ENCODE results near the gene EREG. TPM values are rescaled to one million over a fixed set of nuclear protein-coding genes. Genes with fewer than 3 reads are reported as not detected.

Gene EREG
- total RNA-seq, 2 experiments from 2014 or later, result not detected

GRCh38 chr4:74323663-74324062 is 41.3 kb upstream of the EREG start:
- ChIA-PET POLR2A (no interaction called here), CTCF (ENCODE audit: unreplicated experiment) (no interaction called here)
- Histone ChIP-seq H3K36me3 (ENCODE audit: insufficient read depth, low read length) (no peaks in the 10 kb centered on the region), H3K9me2 (ENCODE audit: insufficient read depth, low read length) (no peaks in the 10 kb centered on the region), H3K27ac (ENCODE audit: low read depth, low read length, poor library complexity, severe bottlenecking) (no peak overlapping the region), H3K4me2 (ENCODE audit: low read length) (no peak overlapping the region), H3K4me3 (ENCODE audit: low read depth, low read length, poor library complexity, severe bottlenecking) (no peak overlapping the region), H2AFZ (ENCODE audit: low read length) (no peak overlapping the region), H3K79me2 (ENCODE audit: insufficient read depth, low read depth, low read length) (no peaks in the 10 kb centered on the region), H3K4me1 (ENCODE audit: insufficient read depth, low read length, poor library complexity, severe bottlenecking) (no peaks in the 10 kb centered on the region), H3K9me3 (ENCODE audit: low read length) (no peaks in the 10 kb centered on the region), H4K20me1 (ENCODE audit: insufficient read depth, low read length) (no peaks in the 10 kb centered on the region)
- no TSS peak for BruUV-seq (replicated peaks)
- TF ChIP-seq, protein P1, sequence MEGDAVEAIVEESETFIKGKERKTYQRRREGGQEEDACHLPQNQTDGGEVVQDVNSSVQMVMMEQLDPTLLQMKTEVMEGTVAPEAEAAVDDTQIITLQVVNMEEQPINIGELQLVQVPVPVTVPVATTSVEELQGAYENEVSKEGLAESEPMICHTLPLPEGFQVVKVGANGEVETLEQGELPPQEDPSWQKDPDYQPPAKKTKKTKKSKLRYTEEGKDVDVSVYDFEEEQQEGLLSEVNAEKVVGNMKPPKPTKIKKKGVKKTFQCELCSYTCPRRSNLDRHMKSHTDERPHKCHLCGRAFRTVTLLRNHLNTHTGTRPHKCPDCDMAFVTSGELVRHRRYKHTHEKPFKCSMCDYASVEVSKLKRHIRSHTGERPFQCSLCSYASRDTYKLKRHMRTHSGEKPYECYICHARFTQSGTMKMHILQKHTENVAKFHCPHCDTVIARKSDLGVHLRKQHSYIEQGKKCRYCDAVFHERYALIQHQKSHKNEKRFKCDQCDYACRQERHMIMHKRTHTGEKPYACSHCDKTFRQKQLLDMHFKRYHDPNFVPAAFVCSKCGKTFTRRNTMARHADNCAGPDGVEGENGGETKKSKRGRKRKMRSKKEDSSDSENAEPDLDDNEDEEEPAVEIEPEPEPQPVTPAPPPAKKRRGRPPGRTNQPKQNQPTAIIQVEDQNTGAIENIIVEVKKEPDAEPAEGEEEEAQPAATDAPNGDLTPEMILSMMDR (conservative IDR thresholded peaks at IDR 0.05; ENCODE audit: low read length), result no peak
- TF ChIP-seq EZH2phosphoT487 (IDR thresholded peaks at IDR 0.05; ENCODE audit: borderline replicate concordance, low read depth, low read length), result no peak
- intact Hi-C loops (cut with micrococcal nuclease; ENCODE audit: unreplicated experiment), result loop anchor here (5.0 kb wide), 1 partner anchor 354 kb away; no protein-coding TSS in a partner anchor
- DNase-seq (ENCODE audit: low spot score), result no peak

DNA sequence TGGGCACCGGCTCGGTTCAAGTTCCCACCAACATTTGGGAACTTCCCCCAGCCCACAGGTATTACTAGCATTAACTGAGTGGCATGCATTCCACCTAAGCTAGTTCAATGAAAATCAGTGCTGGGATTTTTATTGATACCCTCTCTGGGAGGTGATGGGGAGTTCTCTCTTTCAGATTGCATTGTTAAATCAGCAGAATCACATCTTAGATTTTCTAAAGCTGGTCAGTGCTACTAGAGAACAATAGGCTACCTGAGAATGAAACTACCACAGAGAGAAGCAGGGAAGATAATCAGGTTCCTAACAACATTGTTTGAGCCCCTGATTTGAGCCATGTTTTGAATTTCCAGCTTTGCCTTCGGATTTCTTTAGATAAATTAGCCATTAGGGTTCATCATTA is 40.7 kb upstream of the EREG start:
- Histone ChIP-seq H3K9me3 (ENCODE audit: low read length) (no peaks in the 10 kb centered on the region), H3K36me3 (ENCODE audit: insufficient read depth, low read length) (no peaks in the 10 kb centered on the region), H3K4me1 (ENCODE audit: insufficient read depth, low read length, poor library complexity, severe bottlenecking) (no peaks in the 10 kb centered on the region), H3K4me2 (ENCODE audit: low read length) (no peak overlapping the region), H3K79me2 (ENCODE audit: insufficient read depth, low read depth, low read length) (no peaks in the 10 kb centered on the region), H3K9me2 (ENCODE audit: insufficient read depth, low read length) (no peaks in the 10 kb centered on the region), H3K4me3 (ENCODE audit: low read depth, low read length, poor library complexity, severe bottlenecking) (no peak overlapping the region), H2AFZ (ENCODE audit: low read length) (no peak overlapping the region), H3K27ac (ENCODE audit: low read depth, low read length, poor library complexity, severe bottlenecking) (no peak overlapping the region), H4K20me1 (ENCODE audit: insufficient read depth, low read length) (no peaks in the 10 kb centered on the region)
- TF ChIP-seq, protein P1 (conservative IDR thresholded peaks at IDR 0.05; ENCODE audit: low read length), result no peak
- no peak for TF ChIP-seq EZH2phosphoT487 (IDR thresholded peaks at IDR 0.05; ENCODE audit: borderline replicate concordance, low read depth, low read length)
- POLR2A ChIA-PET, result interaction anchor here (0.6 kb wide), 1 partner anchor 133 kb away, joined by 4 read pairs; no protein-coding TSS in a partner anchor
- BruUV-seq (replicated peaks), result no TSS peak
- intact Hi-C loops (cut with micrococcal nuclease; ENCODE audit: unreplicated experiment), result loop anchor here (5.0 kb wide), 1 partner anchor 353 kb away; no protein-coding TSS in a partner anchor
- CTCF ChIA-PET (ENCODE audit: unreplicated experiment), result no interaction called here
- DNase-seq (ENCODE audit: low spot score), result no peak

GRCh38 chr4:74325886-74326285 is 39.1 kb upstream of the EREG start:
- no peak overlapping the region for H3K27ac ChIP-seq (ENCODE audit: low read depth, low read length, poor library complexity, severe bottlenecking)
- ChIA-PET CTCF (ENCODE audit: unreplicated experiment) (no interaction called here), POLR2A (no interaction called here)
- no peak overlapping the region for H3K4me3 ChIP-seq (ENCODE audit: low read depth, low read length, poor library complexity, severe bottlenecking)
- H3K36me3 ChIP-seq (ENCODE audit: insufficient read depth, low read length), result no peaks in the 10 kb centered on the region
- no peak for DNase-seq (ENCODE audit: low spot score)
- H3K4me1 ChIP-seq (ENCODE audit: insufficient read depth, low read length, poor library complexity, severe bottlenecking), result no peaks in the 10 kb centered on the region
- BruUV-seq (replicated peaks), result no TSS peak
- H3K9me3 ChIP-seq (ENCODE audit: low read length), result no peaks in the 10 kb centered on the region
- no peaks in the 10 kb centered on the region for H3K9me2 ChIP-seq (ENCODE audit: insufficient read depth, low read length)
- H3K4me2 ChIP-seq (ENCODE audit: low read length), result no peak overlapping the region
- no peak overlapping the region for H2AFZ ChIP-seq (ENCODE audit: low read length)
- intact Hi-C loops (cut with micrococcal nuclease; ENCODE audit: unreplicated experiment), result no loop called here
- TF ChIP-seq EZH2phosphoT487 (IDR thresholded peaks at IDR 0.05; ENCODE audit: borderline replicate concordance, low read depth, low read length), result no peak
- TF ChIP-seq, protein P1 (conservative IDR thresholded peaks at IDR 0.05; ENCODE audit: low read length), result no peak
- H4K20me1 ChIP-seq (ENCODE audit: insufficient read depth, low read length), result no peaks in the 10 kb centered on the region
- H3K79me2 ChIP-seq (ENCODE audit: insufficient read depth, low read depth, low read length), result no peaks in the 10 kb centered on the region
